OCI-LY7 (cell line): ENCODE measurements around the gene TTC7B.

Source experiments
- EZH2phosphoT487 ChIP-seq: fragments of 200-600 bp; sonication (generic); IDR thresholded peaks from 2 replicates; pipeline ENCODE4 v1.6.1; 2018; ENCODE audit warnings: low read depth, borderline replicate concordance, mild to moderate bottlenecking, mixed run types, antibody characterized with exemption, low read length, moderate library complexity, mixed read lengths
- TF ChIP-seq, protein P1 (sequence below): fragments of 200-600 bp; sonication (generic); conservative IDR thresholded peaks from 2 replicates; pipeline ENCODE4 v1.5.1; 2014; ENCODE audit warnings: mild to moderate bottlenecking, antibody characterized with exemption, low read length, moderate library complexity, mixed read lengths

DNA sequence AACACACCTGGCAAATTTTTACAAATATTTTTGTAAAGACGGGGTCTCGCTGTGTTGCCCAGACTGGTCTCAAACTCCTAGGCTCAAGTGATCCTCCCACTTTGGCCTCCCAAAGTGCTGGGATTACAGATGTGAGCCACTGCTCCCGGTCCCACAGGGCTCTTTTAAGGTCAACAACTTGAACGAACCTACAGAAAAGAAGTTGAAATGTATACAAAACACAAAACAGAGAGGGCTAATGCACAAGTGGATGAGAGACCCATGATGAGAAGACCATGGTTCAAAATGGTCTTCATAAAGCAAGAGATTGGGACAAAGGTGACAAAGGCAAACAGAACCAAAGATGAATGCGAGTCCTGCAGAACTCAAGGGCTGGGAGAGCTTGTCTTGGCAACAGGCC is 328.0 kb downstream of the TTC7B start:
- TF ChIP-seq EZH2phosphoT487: no peak
- TF ChIP-seq, protein P1, sequence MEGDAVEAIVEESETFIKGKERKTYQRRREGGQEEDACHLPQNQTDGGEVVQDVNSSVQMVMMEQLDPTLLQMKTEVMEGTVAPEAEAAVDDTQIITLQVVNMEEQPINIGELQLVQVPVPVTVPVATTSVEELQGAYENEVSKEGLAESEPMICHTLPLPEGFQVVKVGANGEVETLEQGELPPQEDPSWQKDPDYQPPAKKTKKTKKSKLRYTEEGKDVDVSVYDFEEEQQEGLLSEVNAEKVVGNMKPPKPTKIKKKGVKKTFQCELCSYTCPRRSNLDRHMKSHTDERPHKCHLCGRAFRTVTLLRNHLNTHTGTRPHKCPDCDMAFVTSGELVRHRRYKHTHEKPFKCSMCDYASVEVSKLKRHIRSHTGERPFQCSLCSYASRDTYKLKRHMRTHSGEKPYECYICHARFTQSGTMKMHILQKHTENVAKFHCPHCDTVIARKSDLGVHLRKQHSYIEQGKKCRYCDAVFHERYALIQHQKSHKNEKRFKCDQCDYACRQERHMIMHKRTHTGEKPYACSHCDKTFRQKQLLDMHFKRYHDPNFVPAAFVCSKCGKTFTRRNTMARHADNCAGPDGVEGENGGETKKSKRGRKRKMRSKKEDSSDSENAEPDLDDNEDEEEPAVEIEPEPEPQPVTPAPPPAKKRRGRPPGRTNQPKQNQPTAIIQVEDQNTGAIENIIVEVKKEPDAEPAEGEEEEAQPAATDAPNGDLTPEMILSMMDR: no peak
